GM12892 (cell line): ENCODE data around the gene NTMT1.
"Not testable (repeated sequence)": the region's sequence is repeated elsewhere in the genome, so short reads cannot be mapped to it uniquely, and the experiment has no call there.

ENCODE experiments used
- DNase-seq: peaks from one replicate; pipeline ENCODE4 v3.0.0; 2011; ENCODE audit not compliant: insufficient read length
- FAIRE-seq: peaks from 2 replicates; lab custom pipeline; 2011; peaks lifted over from hg19 to GRCh38; lab: Jason Lieb, UNC
- POLR2A ChIP-seq: IDR thresholded peaks from 2 replicates; pipeline ENCODE4 v1.6.1; 2011; ENCODE audit warnings: low read depth, low read length, control low read depth
- POLR2AphosphoS5 ChIP-seq: IDR thresholded peaks from 2 replicates; pipeline ENCODE4 v1.6.1; 2011; ENCODE audit warnings: low read depth, low read length, control low read depth
- TAF1 ChIP-seq: IDR thresholded peaks from 2 replicates; pipeline ENCODE4 v1.6.1; 2011; ENCODE audit warnings: low read depth, mild to moderate bottlenecking, control low read depth, low read length, borderline replicate concordance

NTMT1 gene

GRCh38 chr9:129633848-129634247, 7.9 kb downstream of the NTMT1 start:
- FAIRE-seq (no peak), DNase-seq (no peak)
- no peak for TF ChIP-seq POLR2A
- TF ChIP-seq TAF1 = no peak
- TF ChIP-seq POLR2AphosphoS5 = no peak

GRCh38 chr9:129635099-129636065, 9.4 kb downstream of the NTMT1 start:
- no peak for FAIRE-seq
- no peak for DNase-seq

GRCh38 chr9:129636343-129636742, 10.4 kb downstream of the NTMT1 start:
- DNase-seq, FAIRE-seq: not testable (repeated sequence)

More at GRCh38 chr9:129635099-129636065, 9.4 kb downstream of the NTMT1 start:
- no peak; the same call in 1 of the 2 replicates for TF ChIP-seq POLR2A
- TF ChIP-seq TAF1 = no peak
- no peak; the same call in 1 of the 2 replicates for TF ChIP-seq POLR2AphosphoS5

- DNase-seq = no peak
- TF ChIP-seq TAF1 (no peak), POLR2AphosphoS5 (no peak; the same call in 1 of the 2 replicates), POLR2A (no peak; the same call in 1 of the 2 replicates)
- no peak for FAIRE-seq
Observed at GRCh38 chr9:129637102-129637501, 11.1 kb downstream of the NTMT1 start.

DNA sequence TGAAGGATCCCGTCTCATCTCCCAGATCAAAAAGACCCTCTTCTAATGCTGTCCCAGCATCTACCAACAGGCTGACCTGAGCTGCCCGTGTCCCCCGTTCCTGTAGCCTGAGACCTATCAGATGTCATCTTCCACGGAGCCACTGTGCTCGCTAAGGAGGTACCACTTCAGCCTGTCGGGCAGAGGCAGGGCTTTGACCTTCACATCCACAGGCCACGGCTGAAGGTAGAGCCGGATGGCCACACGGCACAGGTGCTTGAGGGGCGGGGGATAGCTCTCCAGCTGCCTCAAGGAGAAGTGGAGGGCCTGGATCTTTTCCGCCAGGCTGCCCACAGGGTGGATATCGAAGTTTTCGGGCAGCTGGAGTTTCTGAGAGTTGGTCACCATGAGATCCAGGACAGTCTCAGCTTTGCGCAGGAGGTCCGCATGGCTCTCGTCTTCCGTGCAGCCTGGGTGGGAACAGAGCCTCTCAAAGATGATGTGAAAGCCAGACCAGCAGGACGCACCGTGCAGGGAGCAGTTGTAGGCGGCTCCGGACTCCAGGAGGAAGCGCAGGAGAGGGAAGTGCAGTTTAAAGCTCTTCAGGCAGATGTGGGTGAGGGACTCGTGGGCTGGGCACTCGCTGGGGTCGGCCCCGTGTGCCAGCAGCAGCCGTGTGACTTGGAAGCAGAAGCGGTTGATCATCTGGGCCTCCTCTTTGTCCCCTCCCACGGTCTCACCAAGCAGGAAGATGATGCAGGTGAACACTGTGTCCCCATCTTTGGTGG, 11.9 kb downstream of the NTMT1 start:
- no peak for DNase-seq
- no peak for FAIRE-seq
- TF ChIP-seq POLR2AphosphoS5 (no peak), POLR2A (no peak), TAF1 (no peak)

DNA sequence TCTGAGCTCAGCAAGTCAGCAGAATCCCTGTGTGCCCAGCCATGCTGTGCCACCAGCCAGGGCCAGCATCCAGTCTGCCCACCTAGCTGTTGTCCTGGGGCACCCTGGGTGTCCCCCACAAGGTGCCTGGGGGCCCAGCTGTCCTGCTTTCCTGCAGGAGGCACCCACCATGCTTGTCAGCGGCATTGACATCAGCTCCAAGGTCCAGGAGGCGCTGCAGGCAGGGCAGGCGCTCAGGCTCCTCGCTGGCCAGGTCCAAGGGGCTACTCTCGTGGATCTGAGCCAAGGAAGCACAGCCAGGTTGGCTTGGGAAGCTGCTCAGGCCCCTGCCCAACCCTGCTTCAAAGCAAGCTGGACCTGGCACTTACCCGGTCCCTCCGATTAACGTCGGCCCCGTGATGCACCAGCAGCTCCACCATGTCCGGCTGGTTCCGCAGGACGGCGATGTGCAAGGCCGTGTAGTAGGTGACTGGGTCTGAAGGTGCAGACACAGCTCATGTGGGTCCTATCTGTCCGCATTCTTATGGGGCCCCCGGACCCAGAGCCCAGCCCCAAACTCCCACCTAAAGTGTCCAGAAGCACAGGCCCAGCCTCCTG, 13.2 kb downstream of the NTMT1 start:
- DNase-seq = no peak
- FAIRE-seq = no peak
- no peak for TF ChIP-seq POLR2A
- no peak for TF ChIP-seq POLR2AphosphoS5
- no peak for TF ChIP-seq TAF1

- TF ChIP-seq TAF1 (no peak), POLR2A (no peak), POLR2AphosphoS5 (no peak)
- DNase-seq (no peak), FAIRE-seq (no peak)
Observed at GRCh38 chr9:129639756-129640085, 13.8 kb downstream of the NTMT1 start.

DNA sequence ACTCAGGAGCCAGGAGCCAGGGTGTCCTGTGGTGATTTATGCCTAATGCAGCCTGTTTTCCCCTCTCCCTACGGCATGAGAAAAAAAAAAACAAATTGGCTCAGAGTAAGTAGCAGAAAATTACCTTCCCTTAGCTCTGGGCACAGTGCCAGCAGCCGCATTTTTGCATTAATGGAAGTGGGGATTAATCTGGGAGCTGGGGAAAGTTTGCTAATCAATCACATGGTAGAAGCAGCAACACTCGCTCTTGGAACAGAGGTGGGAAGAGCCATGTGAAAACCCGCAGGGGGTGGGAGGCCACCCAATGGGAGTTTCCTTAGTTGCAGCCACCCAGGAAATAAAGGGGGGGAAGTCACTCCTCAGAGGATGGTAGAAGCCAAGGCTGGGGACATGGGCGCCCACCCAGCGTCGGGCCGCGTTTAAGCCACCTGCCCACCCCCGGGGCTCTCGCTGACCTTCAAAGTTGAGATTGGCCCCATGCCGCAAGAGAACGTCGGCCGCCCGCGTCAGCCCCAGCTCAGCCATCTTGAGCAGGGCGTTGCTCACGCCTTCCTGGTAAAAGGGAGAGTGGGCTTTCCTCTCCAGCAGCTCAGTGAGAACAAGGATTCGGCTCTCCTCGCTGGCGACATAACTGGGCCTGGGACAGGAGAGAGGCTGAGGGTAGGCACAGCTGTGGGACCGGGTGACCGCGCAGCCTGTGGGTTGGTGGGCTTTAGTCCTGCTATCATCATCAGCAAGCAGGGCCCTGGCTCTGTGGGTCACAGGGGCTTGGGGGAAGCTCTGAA, 14.3 kb downstream of the NTMT1 start:
- no peak for TF ChIP-seq POLR2A
- no peak for TF ChIP-seq TAF1
- no peak for TF ChIP-seq POLR2AphosphoS5
- no peak for FAIRE-seq
- no peak for DNase-seq

- no peak for FAIRE-seq
- DNase-seq = no peak
- TF ChIP-seq POLR2A = no peak
- TF ChIP-seq POLR2AphosphoS5 = no peak
Observed at GRCh38 chr9:129640871-129641749, 15.1 kb downstream of the NTMT1 start.

DNA sequence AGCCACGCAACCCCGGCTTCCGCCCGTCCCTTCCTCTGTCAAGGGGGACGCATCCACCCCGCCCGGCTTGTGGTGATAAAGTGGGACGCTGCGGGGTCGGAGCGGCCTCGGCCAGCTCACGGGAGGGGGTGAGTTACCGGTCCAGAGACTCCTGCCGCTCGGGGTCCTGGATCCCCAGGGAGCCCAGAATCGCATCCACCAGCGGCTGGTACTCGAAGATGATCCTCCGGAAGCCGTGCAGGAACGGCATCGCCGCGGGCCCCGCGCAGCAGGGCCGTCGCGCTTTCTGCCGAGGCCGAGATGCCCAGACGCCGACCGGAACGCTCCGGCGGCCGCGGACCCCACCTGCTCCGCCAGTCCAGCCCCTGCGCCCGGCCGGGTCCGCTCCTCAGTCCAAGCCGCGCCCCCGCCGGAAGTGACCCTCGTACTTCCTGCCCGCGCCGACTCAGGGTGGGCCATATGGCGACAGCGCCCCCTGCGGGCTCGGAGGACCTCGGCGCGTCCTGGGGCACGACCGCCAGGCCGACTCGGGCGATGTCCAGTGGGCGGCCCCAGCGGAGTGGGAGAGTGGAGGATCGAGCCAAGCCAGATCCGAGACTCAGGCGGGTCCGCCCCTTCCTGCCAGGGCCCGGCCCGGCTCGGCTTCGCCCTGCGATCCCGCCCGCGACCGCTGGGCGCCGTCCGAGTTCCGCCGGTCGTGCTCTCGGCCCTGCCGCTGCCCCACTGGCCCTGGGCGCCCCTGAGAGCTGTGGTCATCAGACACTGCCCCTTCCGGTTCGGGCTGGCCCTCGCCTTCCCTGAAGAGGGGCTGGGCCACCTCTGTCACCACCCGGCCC, 16.0 kb downstream of the NTMT1 start, which contains the start of gene ASB6:
Gene ASB6 (minus strand): TSS at position 402 of the 836 bp plus-strand sequence. CDS start 152 bp downstream, at position 250.
- FAIRE-seq (peak; percentile 99), DNase-seq (peak; percentile 100)
- TF ChIP-seq POLR2A (peak; percentile 86; the same call in 1 of the 2 replicates), TAF1 (peak; percentile 27; the same call in 1 of the 2 replicates), POLR2AphosphoS5 (peak; percentile 72)
